GM18868 (cell line): ENCODE measurements around the gene PMEL.
"Not testable (repeated sequence)": the region's sequence is repeated elsewhere in the genome, so short reads cannot be mapped to it uniquely, and the experiment has no call there.

ENCODE experiments used
- ATAC-seq: cut with Tn5 transposase; IDR thresholded peaks from one replicate; pipeline ENCODE4 v1.9.1; 2021; ENCODE audit warnings: mild to moderate bottlenecking, moderate library complexity; ENCODE audit not compliant: unreplicated experiment

Gene PMEL

DNA sequence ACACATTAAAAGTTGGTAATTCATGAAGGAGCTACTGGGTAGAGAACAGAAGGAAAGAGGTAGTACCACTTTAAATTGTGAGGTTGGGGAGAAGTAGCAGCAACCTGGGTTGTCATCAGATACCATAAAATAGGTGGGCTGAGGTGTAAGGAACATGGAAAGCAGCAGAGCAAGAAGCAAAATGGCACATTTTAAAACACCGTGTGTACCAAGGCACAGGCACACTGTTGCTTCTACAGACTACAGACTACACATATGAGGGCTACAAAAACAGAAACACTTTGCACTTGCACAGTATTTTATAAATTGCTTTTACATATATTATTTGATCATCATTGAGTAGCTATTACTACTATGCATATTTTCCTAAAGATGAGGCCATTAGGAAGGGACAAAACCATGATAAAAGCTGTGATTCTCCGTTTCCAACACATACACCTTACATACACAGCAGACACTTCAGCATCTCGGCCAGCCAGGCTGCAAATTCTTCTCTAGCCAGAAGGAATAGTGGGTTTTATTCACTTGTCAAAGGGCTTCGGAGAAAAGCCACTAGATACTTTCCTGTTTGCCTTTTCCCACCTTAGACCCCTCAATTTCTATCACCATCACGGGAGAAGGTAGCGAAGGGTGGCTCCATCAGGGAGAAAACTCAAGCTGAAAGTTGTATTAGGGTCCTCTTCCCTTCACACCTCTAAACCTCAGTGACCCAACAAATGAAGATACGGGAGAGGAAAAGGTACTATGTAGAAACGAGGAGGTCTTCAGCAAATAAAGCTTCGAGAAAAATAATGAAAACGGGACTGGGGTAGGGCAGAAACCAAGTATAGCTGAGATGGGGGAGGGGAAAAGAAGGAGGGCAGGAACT is 39.7 kb downstream of the PMEL start:
- peak; percentile 11 for ATAC-seq

DNA sequence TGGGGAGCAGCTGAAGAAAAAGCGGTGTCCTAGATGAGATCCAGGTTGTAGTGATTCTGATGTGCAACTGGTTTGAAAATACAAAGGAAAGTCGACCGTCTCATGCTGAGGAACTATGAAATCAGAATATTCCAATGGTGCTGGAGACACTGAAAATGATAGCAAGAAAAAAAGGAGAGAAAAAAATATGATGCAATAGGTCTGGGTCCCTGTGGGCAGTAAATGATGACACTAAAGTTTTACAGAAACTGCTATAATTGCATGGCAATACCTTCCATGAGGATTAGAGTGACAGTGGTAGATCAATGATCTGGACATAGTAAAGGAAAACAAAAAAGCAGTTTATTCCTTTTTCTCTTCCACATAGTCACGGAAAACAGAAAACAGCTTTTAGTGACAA is 40.5 kb downstream of the PMEL start:
- no peak for ATAC-seq

DNA sequence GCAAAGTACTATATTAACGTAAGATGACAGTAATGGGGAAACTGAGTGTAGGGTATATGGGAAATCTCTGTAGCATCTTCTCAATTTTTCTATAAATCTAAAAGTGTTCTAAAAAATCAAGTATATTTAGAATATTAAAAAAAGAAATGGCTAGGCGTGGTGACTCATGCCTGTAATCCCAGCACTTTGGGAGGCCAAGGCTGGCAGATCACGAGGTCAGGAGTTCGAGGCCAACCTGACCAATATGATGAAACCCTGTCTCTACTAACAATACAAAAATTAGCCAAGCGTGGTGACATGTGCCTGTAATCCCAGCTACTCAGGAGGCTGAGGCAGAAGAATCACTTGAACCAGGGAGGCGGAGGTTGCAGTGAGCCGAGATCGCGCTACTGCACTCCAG is 42.2 kb downstream of the PMEL start:
- ATAC-seq = not testable (repeated sequence)

DNA sequence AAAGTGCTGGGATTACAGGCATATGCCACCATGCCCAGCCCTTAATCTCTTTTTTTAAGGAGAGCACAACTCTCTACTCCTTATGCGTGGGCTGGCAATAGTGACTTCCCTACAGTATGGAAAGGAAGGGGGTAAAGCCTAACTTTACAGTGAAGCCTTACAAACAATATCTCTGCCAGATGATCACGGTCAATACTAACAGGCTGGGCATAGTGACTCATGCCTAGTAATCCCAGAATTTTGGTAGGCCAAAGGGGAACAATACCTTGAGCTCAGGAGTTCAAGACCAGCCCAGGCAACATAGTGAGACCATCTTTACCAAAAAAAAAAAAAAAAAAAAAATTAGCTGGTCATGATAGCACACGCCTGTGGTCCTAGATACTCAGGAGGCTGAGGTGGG is 43.7 kb downstream of the PMEL start:
- no peak for ATAC-seq

DNA sequence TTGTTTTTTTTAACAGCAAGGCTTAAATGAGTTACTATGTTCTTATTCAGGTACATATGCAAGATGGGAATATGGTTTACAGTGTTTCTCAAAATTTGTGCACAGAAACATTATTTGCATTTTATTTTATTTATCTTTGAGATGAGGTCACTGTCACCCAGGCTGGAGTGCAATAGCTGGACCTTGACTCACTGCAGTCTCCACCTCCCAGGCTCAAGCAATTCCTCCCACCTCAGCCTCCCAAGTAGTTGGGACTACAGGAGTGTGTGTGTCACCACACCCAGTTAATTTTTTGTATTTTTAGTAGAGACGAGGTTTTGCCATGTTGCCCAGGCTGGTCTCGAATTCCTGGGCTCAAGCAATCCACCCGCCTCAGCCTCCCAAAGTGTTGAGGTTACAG is 46.8 kb downstream of the PMEL start:
- ATAC-seq = not testable (repeated sequence)

DNA sequence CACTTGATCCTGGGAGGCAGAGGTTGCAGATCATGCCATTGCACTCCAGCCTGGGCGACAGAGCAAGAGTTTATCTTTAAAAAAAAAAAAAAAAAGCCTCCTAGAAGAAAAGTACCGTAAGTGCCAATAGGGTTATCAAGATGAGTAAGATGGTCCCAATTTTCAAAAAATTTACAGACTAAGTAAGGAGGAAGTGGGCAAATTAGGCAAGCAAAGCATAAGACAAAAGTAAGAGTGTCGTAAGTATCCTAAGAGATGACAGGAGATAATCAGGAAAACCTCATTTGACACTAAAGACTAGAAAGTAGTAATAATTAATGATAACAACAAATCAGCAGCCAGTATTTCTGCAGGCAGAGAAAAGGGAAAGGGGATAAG is 50.4 kb downstream of the PMEL start:
- ATAC-seq = no peak

DNA sequence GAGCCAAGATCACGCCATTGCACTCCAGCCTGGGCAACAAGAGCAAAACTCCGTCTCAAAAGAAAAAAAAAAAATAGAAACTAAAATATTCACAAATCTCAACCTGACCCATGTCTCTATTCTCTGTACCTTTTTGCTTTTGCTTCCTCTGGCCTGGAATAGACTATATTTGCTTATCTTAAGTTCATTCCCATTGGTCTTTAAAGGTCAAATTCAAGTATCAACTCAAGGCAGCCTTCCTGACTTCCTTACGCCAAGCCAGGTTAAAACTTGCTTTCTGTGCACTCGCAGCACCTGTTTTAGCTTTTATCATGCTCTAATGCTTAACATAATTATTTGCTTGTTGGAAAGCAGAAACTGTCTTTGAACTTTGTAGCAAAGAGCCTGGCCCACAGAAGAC is 52.9 kb downstream of the PMEL start:
- no peak for ATAC-seq

DNA sequence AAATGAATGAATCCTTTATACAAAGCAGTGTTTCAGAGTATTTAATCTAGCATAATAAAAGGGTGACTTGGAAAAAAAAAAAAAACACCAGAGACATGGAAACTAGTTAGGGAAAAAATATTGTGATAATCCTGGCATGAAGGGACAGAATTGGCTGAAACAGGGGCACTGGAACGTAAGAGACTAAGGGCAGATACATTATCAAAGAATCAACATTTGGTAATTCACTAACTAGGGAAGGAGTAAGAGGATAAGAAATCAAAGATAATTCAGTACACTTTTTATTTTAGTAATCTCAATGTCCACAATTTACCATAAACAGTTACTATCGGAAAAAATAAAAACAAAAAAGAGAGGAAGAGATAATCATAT is 56.3 kb downstream of the PMEL start:
- ATAC-seq = no peak

DNA sequence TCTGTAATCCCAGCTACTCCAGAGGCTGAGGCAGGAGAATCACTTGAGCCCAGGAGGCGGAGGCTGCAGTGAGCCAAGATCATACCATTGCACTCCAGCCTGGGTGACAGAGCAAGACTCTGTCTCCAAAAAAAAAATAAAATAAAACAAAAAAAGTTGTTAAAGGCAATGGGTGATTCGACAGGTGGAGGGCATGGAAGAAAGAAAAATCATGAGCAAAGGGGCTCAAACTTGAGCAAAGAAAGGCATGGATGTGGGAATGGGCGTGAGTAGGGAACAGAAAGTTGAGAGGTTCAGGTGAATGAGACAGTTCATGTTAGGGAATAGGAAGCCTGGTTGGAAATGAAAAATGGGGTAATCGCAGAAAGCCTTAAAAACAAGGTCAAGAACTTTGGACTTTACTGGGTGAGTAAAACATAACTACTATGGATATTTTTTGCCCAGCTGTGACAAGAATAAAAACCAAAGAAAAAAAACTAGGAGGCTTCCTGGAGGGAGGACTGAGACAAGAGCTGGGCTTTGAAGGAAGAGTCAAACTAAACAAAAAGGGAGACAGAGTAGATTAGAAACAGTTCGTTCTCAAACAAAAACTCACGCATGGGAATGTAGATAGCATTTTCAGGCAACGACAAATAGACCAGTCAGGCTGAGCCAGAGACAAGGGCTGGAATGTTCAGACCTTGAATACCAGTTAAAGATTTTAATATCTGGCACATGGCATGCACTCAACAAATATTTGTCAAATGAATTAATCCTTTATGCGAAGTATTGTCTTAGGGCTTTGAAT is 56.9 kb downstream of the PMEL start:
- no peak for ATAC-seq

DNA sequence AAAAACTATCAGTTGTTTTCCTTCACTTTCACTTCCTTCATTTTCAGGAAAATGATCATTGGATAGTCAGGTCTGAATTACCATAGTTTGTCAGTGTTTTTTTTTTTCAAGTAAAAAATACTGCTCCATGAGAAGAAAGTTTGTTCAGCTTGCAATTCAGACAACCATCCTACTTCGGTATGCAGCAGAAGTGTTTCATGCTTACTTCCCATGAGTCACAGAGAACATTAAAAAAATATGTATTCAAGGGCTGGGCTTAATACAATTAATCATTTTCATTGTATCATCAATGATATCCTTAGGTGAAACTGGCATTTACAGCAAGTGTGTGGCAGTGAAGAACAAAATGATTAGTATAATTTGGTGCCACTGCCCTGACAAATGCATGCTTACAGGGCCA is 59.8 kb downstream of the PMEL start:
- ATAC-seq = no peak
